Neural cell (in vitro differentiated cells): ENCODE results near the gene ZNF335. TPM values are rescaled to one million over a fixed set of nuclear protein-coding genes. Genes with fewer than 3 reads are reported as not detected.
"Not testable (repeated sequence)": the region's sequence is repeated elsewhere in the genome, so short reads cannot be mapped to it uniquely, and the experiment has no call there.

Experiments used
- H2AFZ ChIP-seq: fragments of 200-600, 300-800 bp; sonication (generic), shearing (Covaris generic); 2 replicates; pipeline ENCODE4 v1.6.0; 2014; ENCODE audit warnings: low read depth, mild to moderate bottlenecking, antibody characterized with exemption, low read length, moderate library complexity
- H3F3A ChIP-seq: fragments of 200-600 bp; shearing (Covaris generic); 2 replicates; pipeline ENCODE4 v1.6.1; 2016; ENCODE audit warnings: mild to moderate bottlenecking, moderate library complexity, mixed read lengths, antibody characterized with exemption, low read length; ENCODE audit not compliant: insufficient read depth, poor library complexity, severe bottlenecking
- H3K27ac ChIP-seq: fragments of 200-600, 300-800 bp; sonication (generic), shearing (Covaris generic); 2 replicates; pipeline ENCODE4 v1.5.1; 2014; ENCODE audit warnings: mild to moderate bottlenecking, low read length, moderate library complexity
- H3K27me3 ChIP-seq: fragments of 300-800, 200-600 bp; sonication (generic), shearing (Covaris generic); 2 replicates; pipeline ENCODE4 v1.6.0; 2014; ENCODE audit warnings: mild to moderate bottlenecking, low read depth, low read length, moderate library complexity; ENCODE audit not compliant: insufficient read depth
- H3K36me3 ChIP-seq: fragments of 300-800, 200-600 bp; sonication (generic), shearing (Covaris generic); 2 replicates; pipeline ENCODE4 v1.5.1; 2014; ENCODE audit warnings: mild to moderate bottlenecking, antibody characterized with exemption, low read length, moderate library complexity; ENCODE audit not compliant: insufficient read depth
- H3K4me2 ChIP-seq: fragments of 300-800, 200-600 bp; sonication (generic), shearing (Covaris generic); 2 replicates; pipeline ENCODE4 v1.6.0; 2014; ENCODE audit warnings: mild to moderate bottlenecking, low read length
- H3K4me3 ChIP-seq: fragments of 300-800, 200-600 bp; sonication (generic), shearing (Covaris generic); 2 replicates; pipeline ENCODE4 v1.5.1; 2014; ENCODE audit warnings: mild to moderate bottlenecking, low read length, moderate library complexity
- H3K79me2 ChIP-seq: fragments of 200-600 bp; shearing (Covaris generic); replicated peaks from 2 replicates; pipeline ENCODE4 v1.6.0; 2014; ENCODE audit warnings: mild to moderate bottlenecking, low read length, moderate library complexity; ENCODE audit not compliant: insufficient read depth
- H3K9ac ChIP-seq: fragments of 300-800, 200-600 bp; sonication (generic), shearing (Covaris generic); 2 replicates; pipeline ENCODE4 v1.6.1; 2016; ENCODE audit warnings: mild to moderate bottlenecking, low read length, mixed read lengths
- H3K9me2 ChIP-seq: fragments of 200-600 bp; shearing (Covaris generic); 2 replicates; pipeline ENCODE4 v1.6.1; 2016; ENCODE audit warnings: mild to moderate bottlenecking, low read length, mixed read lengths; ENCODE audit not compliant: insufficient read depth
- H3K9me3 ChIP-seq: fragments of 200-600, 300-800 bp; sonication (generic), shearing (Covaris generic); 2 replicates; pipeline ENCODE4 v1.6.1; 2016; ENCODE audit warnings: mild to moderate bottlenecking, mixed run types, low read length, moderate library complexity, mixed read lengths
- H4K20me1 ChIP-seq: fragments of 200-600 bp; shearing (Covaris generic); 2 replicates; pipeline ENCODE4 v1.6.1; 2016; ENCODE audit warnings: mild to moderate bottlenecking, mixed run types; ENCODE audit not compliant: insufficient read depth
- CTCF ChIP-seq: fragments of 450-650 bp; IDR thresholded peaks from 2 replicates; pipeline ENCODE4 v1.5.1; 2014; ENCODE audit warnings: antibody characterized with exemption, mild to moderate bottlenecking, moderate library complexity; ENCODE audit not compliant: poor library complexity, severe bottlenecking
- EP300 ChIP-seq: fragments of 450-650 bp; conservative IDR thresholded peaks from 2 replicates; pipeline ENCODE4 v1.6.1; 2014; ENCODE audit warnings: antibody characterized with exemption, mild to moderate bottlenecking, moderate library complexity; ENCODE audit not compliant: poor library complexity, severe bottlenecking
- EZH2 ChIP-seq: fragments of 200-600, 300-800 bp; shearing (Covaris generic), sonication (generic); IDR thresholded peaks from 2 replicates; pipeline ENCODE4 v1.6.1; 2014; ENCODE audit warnings: antibody characterized with exemption, low read length, borderline replicate concordance, mild to moderate bottlenecking; ENCODE audit not compliant: insufficient read depth, poor library complexity, severe bottlenecking
- MXI1 ChIP-seq: fragments of 450-650 bp; conservative IDR thresholded peaks from 2 replicates; pipeline ENCODE4 v1.6.1; 2014; ENCODE audit warnings: antibody characterized with exemption, mild to moderate bottlenecking; ENCODE audit not compliant: poor library complexity, severe bottlenecking
- POLR2AphosphoS5 ChIP-seq: IDR thresholded peaks from 2 replicates; pipeline ENCODE4 v1.6.1; 2012
- RAD21 ChIP-seq: fragments of 450-650 bp; conservative IDR thresholded peaks from 2 replicates; pipeline ENCODE4 v1.6.1; 2014; ENCODE audit warnings: antibody characterized with exemption, mild to moderate bottlenecking, moderate library complexity
- REST ChIP-seq: IDR thresholded peaks from 2 replicates; pipeline ENCODE4 v1.6.1; 2012; ENCODE audit warnings: borderline replicate concordance
- SMC3 ChIP-seq: fragments of 450-650 bp; conservative IDR thresholded peaks from 2 replicates; pipeline ENCODE4 v1.6.1; 2014; ENCODE audit warnings: antibody characterized with exemption, mild to moderate bottlenecking, moderate library complexity; ENCODE audit not compliant: poor library complexity
- TAF1 ChIP-seq: IDR thresholded peaks from 2 replicates; pipeline ENCODE4 v1.6.1; 2012; ENCODE audit warnings: low read depth
- polyA plus RNA-seq: library from polyadenylated mRNA; depleted of rRNA; stranded (reverse); fragments of >200 nt; gene quantifications from 2 replicates; pipeline ENCODE4 v1.2.3, GENCODE V29; 2014

ZNF335 gene
- polyA plus RNA-seq, 1 donor from 2014 or later, result 12.8 TPM

GRCh38 chr20:45997187-45997586, 25.2 kb upstream of the ZNF335 start:
- Histone ChIP-seq H3K4me2 (no peak overlapping the region), H3K9me3 (no peaks in the 10 kb centered on the region), H3F3A (no peaks in the 10 kb centered on the region), H3K36me3 (no peaks in the 10 kb centered on the region), H3K27ac (no peak overlapping the region), H3K27me3 (no peaks in the 10 kb centered on the region), H3K4me3 (no peak overlapping the region), H3K79me2 (no peaks in the 10 kb centered on the region), H3K9ac (no peak overlapping the region), H3K9me2 (no peaks in the 10 kb centered on the region), H4K20me1 (no peaks in the 10 kb centered on the region), H2AFZ (no peak overlapping the region)
- TF ChIP-seq REST (no peak), CTCF (no peak), SMC3 (no peak), EZH2 (no peak), TAF1 (no peak), POLR2AphosphoS5 (no peak), EP300 (no peak), RAD21 (no peak), MXI1 (no peak)

GRCh38 chr20:45995495-45996097, 23.6 kb upstream of the ZNF335 start:
- H3K27me3 ChIP-seq, H3F3A ChIP-seq, H3K4me3 ChIP-seq, H2AFZ ChIP-seq, H3K79me2 ChIP-seq, H3K36me3 ChIP-seq, H3K27ac ChIP-seq, H3K9ac ChIP-seq, H3K9me3 ChIP-seq, H3K4me2 ChIP-seq, H3K9me2 ChIP-seq, H4K20me1 ChIP-seq: not testable (repeated sequence)
